ENCODE data around the gene DDX17. TPM values are rescaled to one million over a fixed set of nuclear protein-coding genes. Genes with fewer than 3 reads are reported as not detected.

Gene DDX17
- total RNA-seq, 1 donor from 2014 or later: 521 TPM

DNA sequence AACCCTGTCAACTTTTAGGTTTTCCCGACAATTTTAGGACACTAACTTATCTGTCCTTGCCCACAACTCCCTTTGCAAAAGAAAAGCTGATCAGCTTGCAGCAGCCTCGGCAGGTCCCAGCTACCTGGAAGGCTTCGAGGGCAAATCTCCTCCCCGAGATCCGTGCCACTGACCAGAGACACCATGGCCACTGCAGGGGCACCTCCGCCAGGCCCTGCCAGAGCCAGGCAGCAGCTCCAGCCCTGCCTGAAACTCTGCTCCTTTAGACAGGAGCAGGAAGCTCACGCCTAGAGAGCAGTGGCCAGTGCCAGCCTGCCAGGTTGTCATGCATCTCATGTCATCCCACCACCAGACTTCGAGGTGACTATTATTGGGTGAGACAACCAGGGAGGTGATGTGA is 72.2 kb downstream of the DDX17 start:
- FAIRE-seq: no peak
- TF ChIP-seq, protein P1, sequence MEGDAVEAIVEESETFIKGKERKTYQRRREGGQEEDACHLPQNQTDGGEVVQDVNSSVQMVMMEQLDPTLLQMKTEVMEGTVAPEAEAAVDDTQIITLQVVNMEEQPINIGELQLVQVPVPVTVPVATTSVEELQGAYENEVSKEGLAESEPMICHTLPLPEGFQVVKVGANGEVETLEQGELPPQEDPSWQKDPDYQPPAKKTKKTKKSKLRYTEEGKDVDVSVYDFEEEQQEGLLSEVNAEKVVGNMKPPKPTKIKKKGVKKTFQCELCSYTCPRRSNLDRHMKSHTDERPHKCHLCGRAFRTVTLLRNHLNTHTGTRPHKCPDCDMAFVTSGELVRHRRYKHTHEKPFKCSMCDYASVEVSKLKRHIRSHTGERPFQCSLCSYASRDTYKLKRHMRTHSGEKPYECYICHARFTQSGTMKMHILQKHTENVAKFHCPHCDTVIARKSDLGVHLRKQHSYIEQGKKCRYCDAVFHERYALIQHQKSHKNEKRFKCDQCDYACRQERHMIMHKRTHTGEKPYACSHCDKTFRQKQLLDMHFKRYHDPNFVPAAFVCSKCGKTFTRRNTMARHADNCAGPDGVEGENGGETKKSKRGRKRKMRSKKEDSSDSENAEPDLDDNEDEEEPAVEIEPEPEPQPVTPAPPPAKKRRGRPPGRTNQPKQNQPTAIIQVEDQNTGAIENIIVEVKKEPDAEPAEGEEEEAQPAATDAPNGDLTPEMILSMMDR (IDR thresholded peaks at IDR 0.05; ENCODE audit: insufficient read depth, low read length, severe bottlenecking): no peak

More for the DNA sequence above, 72.2 kb downstream of the DDX17 start:
- H3K36me3 ChIP-seq (ENCODE audit: control insufficient read depth, insufficient read depth, low read length): no peaks in the 10 kb centered on the region
- peaks cover 5% of the 10 kb centered on the region for H3K27me3 ChIP-seq (ENCODE audit: control insufficient read depth, insufficient read depth, low read length)
- DNase-seq (ENCODE audit: low read depth): no peak
- no peak overlapping the region for H3K4me3 ChIP-seq (ENCODE audit: low read depth, low read length)

Other genes starting within 250 kb of the DDX17 start
- 7.1 and 13.3 TPM in 2 replicates for gene TMEM184B, start 233.3 kb downstream of the DDX17 start, total RNA-seq
- 146 and 181 TPM in 2 replicates for gene CSNK1E, start 188.9 kb downstream of the DDX17 start, total RNA-seq
- gene KCNJ4, start 51.1 kb downstream of the DDX17 start, total RNA-seq: not detected in 2 replicates
- 1.8 and 7.1 TPM in 2 replicates for gene KDELR3, start 38.2 kb downstream of the DDX17 start, total RNA-seq
- 1.1 and 3.7 TPM in 2 replicates for gene DMC1, start 63.9 kb upstream of the DDX17 start, total RNA-seq
- gene FAM227A, start 150.1 kb upstream of the DDX17 start, total RNA-seq: 0.26 and 0.38 TPM in 2 replicates
- gene CBY1, start 150.3 kb upstream of the DDX17 start, total RNA-seq: 16.1 and 22.0 TPM in 2 replicates
- 42.9 and 70.0 TPM in 2 replicates for gene TOMM22, start 175.6 kb upstream of the DDX17 start, total RNA-seq
- gene JOSD1, start 194.6 kb upstream of the DDX17 start, total RNA-seq: 123 and 147 TPM in 2 replicates
- gene GTPBP1, start 199.6 kb upstream of the DDX17 start, total RNA-seq: 28.7 and 47.0 TPM in 2 replicates
- 46.3 and 51.6 TPM in 2 replicates for gene SUN2, start 249.7 kb upstream of the DDX17 start, total RNA-seq

Measured in bronchial epithelial cell (primary cell).